Stimulated activated CD8-positive, alpha-beta memory T cell treated with anti-CD3 and anti-CD28 coated beads, Interleukin-12 subunit alpha, Interleukin-12 subunit beta, amount 100 ng/mL, for 4 hours (primary cell): Measurements from ENCODE around the gene WHAMM.
"Not testable (repeated sequence)": the region's sequence is repeated elsewhere in the genome, so short reads cannot be mapped to it uniquely, and the experiment has no call there.

Experiments
- DNase-seq: peaks from one replicate; pipeline ENCODE4 v3.0.0-alpha.2; 2020; ENCODE audit warnings: low read depth

Gene WHAMM, protein sequence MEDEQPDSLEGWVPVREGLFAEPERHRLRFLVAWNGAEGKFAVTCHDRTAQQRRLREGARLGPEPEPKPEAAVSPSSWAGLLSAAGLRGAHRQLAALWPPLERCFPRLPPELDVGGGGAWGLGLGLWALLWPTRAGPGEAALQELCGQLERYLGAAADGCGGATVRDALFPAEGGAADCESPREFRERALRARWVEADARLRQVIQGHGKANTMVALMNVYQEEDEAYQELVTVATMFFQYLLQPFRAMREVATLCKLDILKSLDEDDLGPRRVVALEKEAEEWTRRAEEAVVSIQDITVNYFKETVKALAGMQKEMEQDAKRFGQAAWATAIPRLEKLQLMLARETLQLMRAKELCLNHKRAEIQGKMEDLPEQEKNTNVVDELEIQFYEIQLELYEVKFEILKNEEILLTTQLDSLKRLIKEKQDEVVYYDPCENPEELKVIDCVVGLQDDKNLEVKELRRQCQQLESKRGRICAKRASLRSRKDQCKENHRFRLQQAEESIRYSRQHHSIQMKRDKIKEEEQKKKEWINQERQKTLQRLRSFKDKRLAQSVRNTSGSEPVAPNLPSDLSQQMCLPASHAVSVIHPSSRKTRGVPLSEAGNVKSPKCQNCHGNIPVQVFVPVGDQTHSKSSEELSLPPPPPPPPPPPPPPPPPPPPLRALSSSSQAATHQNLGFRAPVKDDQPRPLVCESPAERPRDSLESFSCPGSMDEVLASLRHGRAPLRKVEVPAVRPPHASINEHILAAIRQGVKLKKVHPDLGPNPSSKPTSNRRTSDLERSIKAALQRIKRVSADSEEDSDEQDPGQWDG

DNA sequence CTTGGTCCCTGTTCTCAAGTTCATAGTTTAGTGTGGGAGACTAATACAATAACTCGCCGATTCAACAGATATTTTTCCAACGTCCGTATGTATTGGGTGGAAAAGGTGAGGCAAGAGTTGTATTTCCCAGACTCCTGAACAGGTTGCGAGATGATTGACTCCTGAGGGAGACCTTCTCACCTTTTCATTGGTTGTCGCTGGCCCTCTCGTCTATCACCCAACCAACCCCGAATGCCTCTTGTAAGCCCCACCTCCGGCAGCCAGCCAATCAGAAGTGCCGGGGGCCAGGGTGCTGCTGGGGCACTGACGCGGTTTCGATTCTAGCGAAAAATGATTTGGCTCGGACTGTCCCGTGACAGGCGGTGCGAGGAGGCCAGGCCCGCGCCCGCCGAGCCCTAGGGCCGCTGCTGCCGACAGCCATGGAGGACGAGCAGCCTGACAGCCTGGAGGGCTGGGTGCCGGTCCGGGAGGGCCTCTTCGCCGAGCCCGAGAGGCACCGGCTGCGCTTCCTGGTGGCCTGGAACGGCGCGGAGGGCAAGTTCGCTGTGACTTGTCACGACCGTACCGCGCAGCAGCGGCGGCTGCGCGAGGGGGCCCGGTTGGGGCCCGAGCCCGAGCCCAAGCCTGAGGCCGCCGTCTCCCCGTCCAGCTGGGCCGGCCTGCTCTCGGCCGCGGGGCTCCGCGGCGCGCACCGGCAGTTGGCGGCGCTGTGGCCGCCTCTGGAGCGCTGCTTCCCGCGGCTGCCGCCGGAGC lies at the start of gene WHAMM:
Gene WHAMM, plus strand, starts transcription at position 321 of the 753 bp plus-strand sequence. Its CDS starts 99 bp downstream, at position 420.
- peak; percentile 88 for DNase-seq

DNA sequence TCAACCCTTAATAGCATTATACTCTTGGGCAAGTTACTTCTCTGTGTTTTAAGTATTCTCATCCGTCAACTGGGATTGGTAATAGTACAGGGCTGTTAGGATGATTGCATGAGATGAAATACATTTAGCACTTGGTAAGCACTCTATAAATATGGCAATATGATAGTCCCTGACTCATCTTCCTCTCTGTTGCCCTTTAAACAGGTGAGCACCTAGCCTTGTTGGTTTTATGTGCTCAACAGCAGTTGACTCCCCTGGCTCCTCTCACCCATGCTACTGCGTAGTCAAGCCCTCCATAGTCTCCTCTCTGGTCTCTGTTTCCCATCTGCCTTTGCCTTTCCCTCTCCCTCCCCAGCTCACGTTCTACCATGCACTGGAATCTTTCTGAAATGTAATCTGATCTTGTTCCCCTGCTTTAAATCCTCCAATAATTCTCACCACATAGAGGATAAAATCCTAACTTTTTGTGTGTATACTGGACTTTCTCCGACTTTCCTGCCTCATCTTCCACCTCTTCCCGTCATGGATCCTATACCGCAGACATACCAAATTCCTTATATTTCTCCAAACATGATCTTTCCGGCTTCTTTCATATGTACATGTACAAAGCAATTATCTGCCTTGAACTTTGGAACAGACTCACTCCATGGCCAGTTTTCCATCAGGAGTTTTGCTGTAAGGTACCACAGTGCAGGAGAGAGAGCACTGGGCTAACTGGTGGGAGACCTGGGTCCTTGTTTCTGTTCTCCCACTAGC lies 45.9 kb upstream of the WHAMM start:
- DNase-seq: no peak

DNA sequence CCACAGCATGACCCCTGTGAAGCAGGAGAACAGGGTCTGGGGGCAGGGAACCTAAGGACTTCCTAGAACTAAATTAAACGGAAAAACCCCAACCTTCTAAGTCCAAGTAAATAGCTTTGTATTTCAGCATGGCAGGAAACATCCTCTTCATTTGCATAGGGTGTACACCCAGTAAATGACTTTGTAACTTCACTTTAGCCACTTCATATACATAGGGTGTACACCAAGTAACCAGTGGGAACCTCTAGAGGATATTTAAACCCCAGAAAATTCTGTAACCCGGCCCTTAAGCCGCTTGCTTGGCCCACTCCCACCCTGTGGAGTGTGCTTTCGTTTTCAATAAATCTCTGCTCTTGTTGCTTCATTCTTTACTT lies 45.3 kb upstream of the WHAMM start:
- DNase-seq: no peak

DNA sequence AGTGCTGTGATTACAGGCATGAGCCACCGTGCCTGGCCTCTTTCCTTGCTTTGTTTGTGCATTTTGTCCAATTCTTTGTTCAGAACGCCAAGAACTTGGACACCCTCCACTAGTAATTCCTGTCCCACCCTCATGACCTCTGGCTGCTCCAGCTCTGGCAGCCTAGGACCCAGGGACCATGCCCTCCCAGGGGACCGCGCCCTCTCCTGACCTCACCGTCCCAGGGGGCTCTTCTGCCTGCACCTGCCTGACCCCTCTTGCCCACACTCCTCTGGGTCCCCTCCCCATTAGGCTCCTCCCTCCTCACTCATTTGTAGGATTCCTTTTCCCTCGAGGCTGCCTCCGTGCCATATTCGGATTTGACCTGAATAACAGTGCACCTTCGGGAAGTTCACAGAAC lies 44.7 kb upstream of the WHAMM start:
- no peak for DNase-seq

DNA sequence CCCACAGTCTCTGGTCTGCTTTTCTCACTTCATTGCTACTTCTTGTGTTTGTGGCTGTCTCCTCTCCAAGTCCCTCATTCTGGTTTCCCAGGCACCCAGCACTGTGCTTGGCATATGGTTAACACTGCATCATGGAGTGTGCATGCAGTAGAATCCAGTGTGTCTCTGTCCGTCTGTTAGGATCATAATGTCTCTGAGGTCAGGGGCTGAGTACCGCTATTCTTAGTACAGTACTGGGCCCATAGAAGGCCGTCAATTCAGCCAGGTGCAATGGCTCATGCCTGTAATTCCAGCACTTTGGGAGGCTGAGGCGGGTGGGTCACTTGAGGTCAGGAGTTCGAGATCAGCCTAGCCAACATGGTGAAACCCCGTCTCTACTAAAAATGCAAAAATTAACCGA lies 43.2 kb upstream of the WHAMM start:
- not testable (repeated sequence) for DNase-seq

DNA sequence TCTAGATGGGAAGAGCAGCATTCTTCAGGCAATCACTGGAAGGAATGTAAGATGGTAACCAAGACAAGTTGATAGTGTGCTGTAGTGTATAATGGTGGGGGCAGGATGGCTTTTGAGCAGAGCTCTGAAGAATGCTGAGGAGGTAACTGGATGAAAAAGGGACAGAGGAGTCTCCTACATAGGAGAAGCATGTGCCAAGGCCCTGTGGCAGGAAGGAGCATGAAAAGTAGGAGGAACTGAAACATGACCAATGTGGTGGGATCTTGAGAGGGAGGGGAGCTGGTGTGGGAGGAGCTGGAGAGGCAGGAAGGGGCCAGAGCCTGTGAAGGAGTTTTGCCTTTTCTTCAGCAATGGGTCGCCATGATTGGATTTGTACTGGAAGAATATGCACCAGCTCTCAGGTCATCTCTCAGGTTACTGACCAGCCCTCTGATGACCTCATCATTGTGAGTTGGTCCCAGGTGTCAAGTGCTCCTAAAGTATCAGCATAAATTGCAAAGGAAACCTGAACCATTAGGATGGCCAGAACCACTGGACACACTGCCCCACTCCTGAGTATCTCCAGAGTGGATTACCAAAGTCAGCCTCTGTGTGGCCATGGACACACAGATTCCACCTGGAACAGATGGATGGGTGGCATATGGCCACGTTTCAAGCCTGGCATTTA lies 42.1 kb upstream of the WHAMM start:
- DNase-seq: no peak

DNA sequence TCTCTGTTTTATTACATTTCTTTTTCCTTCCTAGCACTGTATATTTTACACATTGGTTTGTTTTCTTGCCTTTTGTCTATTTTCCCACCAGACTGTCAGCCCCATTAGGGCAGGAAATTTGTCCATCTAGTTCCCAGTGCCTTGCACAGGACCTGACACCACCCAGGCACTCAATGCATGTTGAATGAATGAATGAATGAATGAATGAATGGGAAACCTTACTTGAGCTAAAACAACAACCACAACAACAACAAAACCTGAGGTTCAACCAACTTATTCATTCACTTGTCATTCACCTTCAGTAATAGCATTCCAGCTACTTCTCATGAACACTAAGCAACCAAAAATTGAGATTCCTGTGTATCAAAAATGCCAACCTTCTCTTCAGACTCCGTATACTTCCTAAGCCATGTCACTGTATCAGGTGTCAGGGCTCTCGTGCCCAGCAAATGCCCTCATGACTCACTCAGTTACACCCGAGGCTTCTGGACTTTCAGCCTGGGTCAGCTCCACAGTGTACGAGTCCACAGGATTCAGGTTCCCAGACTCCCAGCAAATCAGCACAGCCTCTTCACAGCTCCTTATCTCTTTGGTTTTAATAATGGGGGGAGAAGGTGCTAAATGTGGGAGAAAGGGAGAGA lies 40.9 kb upstream of the WHAMM start:
- no peak for DNase-seq

DNA sequence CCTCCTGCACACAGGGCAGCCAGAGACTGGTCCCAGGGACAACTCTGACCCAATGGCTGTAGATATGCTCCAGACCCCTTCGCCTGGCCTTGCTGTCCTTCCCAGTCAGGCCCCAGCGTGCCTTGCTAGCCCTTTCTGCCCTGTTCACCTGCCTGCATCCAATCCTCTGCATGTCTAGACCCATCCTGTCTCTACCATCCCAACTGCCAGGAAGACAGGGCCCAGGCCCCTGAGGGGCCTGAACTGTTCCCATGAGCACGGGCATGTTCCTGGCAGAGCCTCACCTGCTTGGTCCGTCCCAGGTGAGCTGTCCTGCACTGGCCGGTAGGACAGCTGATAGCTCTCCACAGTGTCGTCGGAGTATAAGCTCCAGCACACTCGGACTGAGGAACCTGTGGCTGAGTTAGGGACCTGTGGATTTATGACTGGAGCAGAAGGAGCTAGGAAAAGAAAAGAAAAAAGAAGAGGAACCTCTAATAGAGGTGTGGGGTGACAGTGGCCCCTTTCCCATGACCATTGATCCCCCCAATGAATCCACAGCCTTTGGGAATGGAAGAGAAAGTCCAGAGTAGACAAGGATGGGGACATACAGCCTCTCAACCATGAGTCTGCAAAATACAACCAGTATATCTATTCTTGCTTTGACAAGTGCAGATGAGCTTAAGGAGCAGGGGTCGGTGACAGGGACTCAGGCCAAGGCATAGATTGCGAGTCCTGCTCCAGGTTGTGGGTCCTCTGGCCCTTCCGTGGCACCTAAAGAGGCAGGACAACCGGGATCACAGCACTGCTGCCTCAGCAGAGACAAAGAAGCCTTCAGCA lies 37.4 kb upstream of the WHAMM start:
- DNase-seq: no peak

DNA sequence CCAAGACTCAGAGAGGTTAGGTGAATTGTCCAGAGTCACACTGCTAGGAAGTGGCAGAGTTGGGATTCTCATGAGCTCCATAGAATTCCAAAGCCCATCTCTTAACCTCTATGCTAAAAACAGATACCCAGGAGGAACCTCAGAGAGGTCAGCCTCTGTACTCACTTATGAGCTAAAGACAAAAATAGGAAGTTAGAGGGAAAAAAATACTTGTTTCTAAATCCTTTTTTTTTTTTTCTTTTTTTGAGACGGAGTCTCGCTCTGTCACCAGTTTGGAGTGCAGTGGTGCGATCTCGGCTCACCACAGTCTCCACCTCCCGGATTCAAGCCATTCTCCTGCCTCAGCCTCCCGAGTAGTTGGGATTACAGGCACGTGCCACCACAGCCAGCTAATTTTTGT lies 34.9 kb upstream of the WHAMM start:
- DNase-seq: no peak

DNA sequence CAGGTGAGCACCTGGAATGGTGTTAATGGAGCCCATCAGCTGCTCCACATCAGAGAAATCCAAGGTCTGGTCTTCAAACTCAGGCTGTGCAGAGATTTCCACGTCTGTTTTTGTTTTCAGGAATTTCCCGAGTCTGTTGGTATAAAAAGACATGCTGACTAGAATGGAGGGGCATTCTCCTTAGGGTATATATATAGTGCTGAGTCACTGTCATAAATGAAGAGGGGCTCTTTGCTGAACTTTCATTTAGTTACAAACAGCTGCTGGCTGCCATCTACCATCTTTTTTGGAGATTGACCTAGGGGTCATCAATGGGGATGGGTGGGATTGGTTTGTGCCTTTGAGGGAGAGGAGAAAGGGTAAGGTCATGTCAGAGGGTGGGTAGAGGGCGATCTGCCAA lies 30.7 kb upstream of the WHAMM start:
- no peak for DNase-seq

DNA sequence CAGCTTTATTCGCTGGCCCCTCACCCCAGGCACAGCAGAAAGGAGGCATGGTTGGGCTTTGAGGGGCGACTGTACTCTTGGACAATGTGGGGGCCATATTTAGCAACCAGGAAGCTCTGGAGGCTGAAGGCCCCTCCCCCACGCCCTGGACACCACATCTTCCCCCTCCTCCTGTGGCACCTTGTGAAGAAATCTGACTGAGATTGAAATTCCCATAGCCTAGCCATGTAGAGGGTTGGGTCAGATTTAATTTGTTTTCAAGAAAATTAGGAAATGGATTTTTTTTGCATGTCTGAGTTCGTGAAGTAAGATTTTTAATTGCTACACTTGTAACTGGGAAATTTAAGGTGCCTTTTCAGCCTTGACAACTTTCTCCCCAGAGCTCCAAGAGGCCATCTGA lies 28.1 kb upstream of the WHAMM start:
- DNase-seq: no peak

DNA sequence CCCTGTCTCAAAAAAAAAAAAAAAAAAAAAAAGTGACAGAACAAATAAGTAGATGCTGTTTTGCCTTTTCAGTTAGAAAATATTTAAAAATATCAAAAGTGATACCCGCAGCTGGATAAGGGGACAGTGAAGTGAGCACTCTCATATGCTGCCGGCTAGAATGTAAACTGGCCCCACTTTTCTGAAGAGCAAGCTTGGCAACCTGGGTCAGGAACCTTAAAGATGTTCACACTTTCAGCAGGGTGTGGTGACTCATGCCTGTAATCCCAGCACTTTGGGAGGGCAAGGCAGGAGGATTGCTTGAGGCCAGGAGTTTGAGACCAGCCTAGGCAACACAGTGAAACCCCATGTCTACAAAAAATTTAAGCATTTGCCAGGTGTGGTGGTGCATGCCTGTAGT lies 20.9 kb upstream of the WHAMM start:
- no peak for DNase-seq

DNA sequence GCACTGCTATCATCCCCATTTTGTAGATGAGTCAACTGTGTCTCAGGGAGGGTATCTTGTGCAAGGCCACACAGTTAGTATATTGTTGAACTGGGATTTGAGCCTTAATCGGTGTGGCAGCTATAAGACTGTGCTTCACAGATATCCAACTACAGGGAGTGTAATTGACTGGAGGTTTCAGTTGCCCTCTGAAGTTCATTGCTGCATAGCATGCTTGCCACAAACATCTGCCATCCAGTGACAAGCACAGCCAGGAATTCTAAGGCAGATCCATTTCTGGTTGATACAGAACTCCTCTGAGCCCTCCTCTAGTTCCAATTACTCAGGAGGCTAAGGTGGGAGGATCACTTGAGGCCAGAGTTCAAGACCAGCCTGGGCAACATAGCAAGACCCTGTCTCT lies 19.9 kb upstream of the WHAMM start:
- DNase-seq: no peak

DNA sequence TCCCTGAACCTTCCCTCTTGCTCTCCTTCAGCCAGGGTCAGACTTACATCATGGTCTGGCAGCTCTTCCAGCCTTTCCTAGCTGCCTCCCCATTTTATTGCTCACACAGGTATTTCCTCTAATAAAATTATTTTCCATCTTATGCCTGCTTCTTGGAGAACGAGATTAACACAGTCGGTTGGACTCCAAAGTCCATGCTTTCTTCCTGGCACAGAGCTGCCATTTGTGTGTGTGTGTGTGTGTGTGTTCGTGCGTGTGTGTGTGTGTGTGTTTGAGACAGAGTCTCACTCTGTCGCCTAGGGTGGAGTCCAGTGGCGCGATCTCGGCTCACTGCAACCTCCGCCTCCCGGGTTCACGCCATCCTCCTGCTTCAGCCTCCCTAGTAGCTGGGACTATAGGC lies 19.1 kb upstream of the WHAMM start:
- no peak for DNase-seq

DNA sequence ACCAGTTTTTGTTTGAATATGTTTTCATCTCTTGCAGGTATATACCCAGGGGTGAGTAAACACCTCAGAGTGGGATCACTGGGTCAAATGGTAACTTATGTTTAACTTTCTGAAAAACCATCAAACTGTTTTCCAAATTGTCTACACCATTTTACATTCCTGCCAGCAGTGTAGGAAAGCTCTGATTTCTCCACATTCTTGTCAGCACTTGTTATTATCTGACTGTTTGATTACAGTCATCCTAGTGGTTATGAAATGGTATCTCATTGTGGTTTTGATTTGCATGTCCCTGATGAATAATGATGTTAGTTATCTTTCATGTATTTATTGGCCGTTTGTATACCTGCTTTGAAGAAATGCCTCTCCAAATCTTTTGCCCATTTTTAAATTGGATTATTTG lies 17.4 kb upstream of the WHAMM start:
- no peak for DNase-seq

DNA sequence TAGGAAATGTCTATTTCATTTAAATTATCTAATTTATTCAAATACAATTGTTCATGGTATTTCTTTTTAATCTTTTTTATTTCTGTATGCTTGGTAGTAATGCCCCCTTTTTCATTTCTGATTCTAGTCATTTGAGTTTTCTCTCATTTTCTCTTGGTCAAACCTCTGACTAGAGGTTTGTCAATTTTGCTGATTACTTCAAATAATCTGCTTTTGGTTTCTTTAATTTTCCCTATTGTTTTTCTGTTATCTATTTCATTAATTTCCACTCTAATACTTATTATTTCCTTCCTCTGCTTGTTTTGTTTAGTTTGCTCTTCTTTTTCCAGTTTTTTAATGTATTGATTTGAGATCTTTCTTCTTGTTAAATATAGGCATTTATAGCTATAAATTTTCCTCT lies 15.7 kb upstream of the WHAMM start:
- DNase-seq: no peak

DNA sequence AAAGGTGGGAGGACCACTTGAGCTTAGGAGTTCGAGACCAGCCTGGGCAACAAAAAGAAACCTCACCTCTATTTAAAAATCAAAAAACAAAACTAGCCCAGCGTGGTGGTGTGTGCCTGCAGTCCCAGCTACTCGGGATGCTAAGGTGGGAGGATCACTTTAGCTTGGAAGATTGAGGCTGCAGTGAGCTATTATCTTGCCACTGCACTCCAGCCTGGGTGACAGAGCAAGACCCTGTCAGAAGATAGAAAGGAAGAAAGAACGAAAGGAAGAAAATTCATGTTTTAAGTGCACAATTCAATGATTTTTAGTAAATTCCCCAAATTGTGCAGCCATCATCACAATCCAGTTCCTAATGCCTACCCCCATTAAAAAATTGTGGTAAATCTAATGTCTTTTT lies 11.3 kb upstream of the WHAMM start:
- no peak for DNase-seq

DNA sequence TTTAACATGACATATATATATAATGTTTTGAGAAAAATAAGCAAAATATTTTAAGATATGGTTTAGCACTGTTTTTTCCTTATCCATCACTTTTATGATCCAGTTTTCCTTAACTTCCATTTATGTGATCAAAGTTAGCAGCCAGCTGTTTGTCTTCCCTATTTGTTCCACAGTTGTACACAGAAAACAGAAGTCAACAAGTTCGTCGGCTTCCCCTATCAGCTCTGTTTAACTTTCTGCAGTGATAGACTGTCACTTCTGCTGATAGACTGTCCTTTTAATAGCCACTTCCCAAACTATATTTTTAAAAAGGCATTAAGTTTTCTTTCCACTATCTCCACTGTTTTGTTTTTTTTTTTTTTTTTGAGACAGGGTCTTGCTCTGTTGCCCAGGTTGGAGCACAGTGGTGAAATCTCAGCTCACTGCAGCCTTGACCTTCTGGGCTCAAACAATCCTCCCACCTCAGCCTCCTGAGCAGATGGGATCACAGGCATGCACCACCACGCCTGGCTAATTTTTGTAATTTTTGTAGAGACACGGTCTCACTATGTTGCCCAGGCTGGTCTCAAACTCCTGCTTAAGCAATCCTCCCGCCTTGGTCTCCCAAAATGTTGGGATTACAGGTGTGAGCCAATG lies 10.8 kb upstream of the WHAMM start:
- DNase-seq: no peak

DNA sequence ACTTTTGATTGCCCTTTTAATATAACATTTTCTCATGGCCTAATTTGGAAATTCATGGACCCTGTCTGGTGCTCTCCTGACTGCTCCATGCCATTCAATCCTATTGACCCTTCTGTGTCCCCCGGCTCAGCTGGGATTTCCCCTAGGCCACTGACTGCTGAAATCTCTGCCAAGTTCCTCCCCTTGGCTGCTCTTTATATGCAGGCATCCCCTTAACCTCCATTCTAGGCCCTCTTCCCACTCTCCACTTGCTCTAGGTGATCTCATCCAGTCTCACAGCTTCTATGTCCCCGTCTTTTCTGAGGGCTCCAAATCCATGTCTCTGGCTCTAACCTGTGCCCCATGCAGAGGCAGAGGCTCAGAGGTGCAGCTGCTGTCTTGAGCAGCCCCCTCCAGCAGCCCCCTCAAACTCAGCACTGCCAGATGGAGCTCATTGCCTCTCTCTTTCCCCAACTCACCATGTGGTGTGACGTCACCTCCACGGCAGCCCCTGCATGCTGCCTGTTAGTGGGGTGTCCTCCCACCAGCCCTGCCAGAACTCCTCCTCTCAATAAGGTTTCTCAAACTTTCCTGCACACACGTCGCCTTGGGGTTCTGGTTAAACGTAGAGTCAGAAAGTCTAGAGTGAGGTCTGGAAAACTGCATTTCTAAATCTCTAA lies 10.1 kb upstream of the WHAMM start:
- no peak for DNase-seq
